Mucosa of descending colon (tissue), 3 donors: ENCODE measurements around the gene FANCC. TPM values are rescaled to one million over a fixed set of nuclear protein-coding genes. Genes with fewer than 3 reads are reported as not detected.

Experiments
- ATAC-seq: fragments of 200-7000 bp; cut with Tn5 transposase; one replicate; pipeline ENCODE4 v1.9.1; 2020; ENCODE audit warnings: mild to moderate bottlenecking, moderate library complexity
- DNase-seq, 3 donors: peaks; one replicate each; pipeline ENCODE4 v3.0.0-alpha.2; 2020
- H3K36me3 ChIP-seq: fragments of 200-600 bp; one replicate; pipeline ENCODE4 v1.8.0; 2021; ENCODE audit warnings: low read depth, mild to moderate bottlenecking
- H3K4me1 ChIP-seq: fragments of 200-600 bp; one replicate; pipeline ENCODE4 v1.8.0; 2021; ENCODE audit warnings: low read depth, mild to moderate bottlenecking
- H3K4me3 ChIP-seq: fragments of 200-600 bp; one replicate; pipeline ENCODE4 v1.8.0; 2021; ENCODE audit warnings: mild to moderate bottlenecking
- H3K9me3 ChIP-seq: fragments of 200-600 bp; one replicate; pipeline ENCODE4 v1.8.0; 2021; ENCODE audit warnings: mild to moderate bottlenecking
- CTCF ChIP-seq: fragments of 200-600 bp; IDR thresholded peaks from one replicate; pipeline ENCODE4 v1.8.0; 2022; ENCODE audit warnings: antibody characterized with exemption, mild to moderate bottlenecking
- intact Hi-C, 2 donors: fragments of 100-400 bp; cut with DNase I in 1 of 2; cut with micrococcal nuclease in 1 of 2; formaldehyde crosslinking; loops; one replicate each; pipeline versions ENCODE4 v1.11.0 to v1.11.1; 2022; cut with DNase I, micrococcal nuclease
- total RNA-seq, 3 donors: library from RNA; stranded (reverse); fragmentation: NEBNext Ultra II Directional in 2 of 3; extraction: Animal tissue kit (Norgen Biotek cat#: 25700) in 2 of 3; gene quantifications; one replicate each; pipeline versions ENCODE4 v1.2.1 to v1.2.4, GENCODE V29; 2021 to 2023
- donor health status: DM: no; HTN: no; CAD: no; lungs with moderate emphysema.
- donor health status: DM: no; HTN: no; CAD: no.
- donor health status: DM: no; HTN: yes; CAD: no.

The FANCC gene
- total RNA-seq, 3 donors from 2014 or later, result 10.7 to 18.0 (median 14.2) TPM

- Histone ChIP-seq H3K9me3 (no peaks in the 10 kb centered on the region), H3K4me3 (no peak overlapping the region), H3K36me3 (no peaks in the 10 kb centered on the region), H3K4me1 (no peaks in the 10 kb centered on the region)
- intact Hi-C loops, result no loop called here
- ATAC-seq (no peak), DNase-seq (no peak)
- no peak for TF ChIP-seq CTCF
These were observed 74.9 kb downstream of the FANCC start for GRCh38 chr9:95242613-95243012.

GRCh38 chr9:95239071-95239470 lies 78.4 kb downstream of the FANCC start:
- no peaks in the 10 kb centered on the region for H3K4me1 ChIP-seq
- no peak for DNase-seq
- no peaks in the 10 kb centered on the region for H3K9me3 ChIP-seq
- no peak for TF ChIP-seq CTCF
- no peaks in the 10 kb centered on the region for H3K36me3 ChIP-seq
- no peak for ATAC-seq
- intact Hi-C loops, result no loop called here
- no peak overlapping the region for H3K4me3 ChIP-seq

- ATAC-seq (no peak), DNase-seq (no peak)
- H3K9me3 ChIP-seq, result no peaks in the 10 kb centered on the region
- no peaks in the 10 kb centered on the region for H3K36me3 ChIP-seq
- H3K4me3 ChIP-seq, result no peak overlapping the region
- no peak for TF ChIP-seq CTCF
- intact Hi-C loops, result no loop called here
- H3K4me1 ChIP-seq, result no peaks in the 10 kb centered on the region
These were observed 80.2 kb downstream of the FANCC start for GRCh38 chr9:95237336-95237735.

GRCh38 chr9:95230046-95230445 lies 87.5 kb downstream of the FANCC start:
- intact Hi-C loops, result no loop called here
- Histone ChIP-seq H3K4me1 (peaks cover 4% of the 10 kb centered on the region), H3K4me3 (no peak overlapping the region), H3K36me3 (no peaks in the 10 kb centered on the region), H3K9me3 (no peaks in the 10 kb centered on the region)
- no peak for DNase-seq
- no peak for TF ChIP-seq CTCF
- no peak for ATAC-seq

- DNase-seq, result no peak
These were observed 88.1 kb downstream of the FANCC start for GRCh38 chr9:95229230-95229915.

More at GRCh38 chr9:95229230-95229915, 88.1 kb downstream of the FANCC start:
- Histone ChIP-seq H3K9me3 (no peaks in the 10 kb centered on the region), H3K36me3 (no peaks in the 10 kb centered on the region), H3K4me1 (peaks cover 4% of the 10 kb centered on the region), H3K4me3 (no peak overlapping the region)
- no peak for ATAC-seq
- TF ChIP-seq CTCF, result no peak
- intact Hi-C loops, result no loop called here
